NCI-H1048 (cell line): ENCODE data around the gene INPP5A.
"Not testable (repeated sequence)": the region's sequence is repeated elsewhere in the genome, so short reads cannot be mapped to it uniquely, and the experiment has no call there.

ENCODE experiments used
- DNase-seq: peaks from one replicate; lab custom pipeline; 2025; lab: John Stamatoyannopoulos, UW

The INPP5A gene

GRCh38 chr10:132806110-132806509 lies 268.5 kb downstream of the INPP5A start:
- no peak for DNase-seq

GRCh38 chr10:132806561-132807003 lies 269.0 kb downstream of the INPP5A start:
- DNase-seq, result no peak

GRCh38 chr10:132807621-132808049 lies 270.0 kb downstream of the INPP5A start:
- no peak for DNase-seq

- DNase-seq, result no peak
Measured at GRCh38 chr10:132808383-132809231, 271.0 kb downstream of the INPP5A start.

- no peak for DNase-seq
Measured at GRCh38 chr10:132809232-132810140, 271.9 kb downstream of the INPP5A start.

- DNase-seq, result no peak
Measured at GRCh38 chr10:132810141-132810806, 272.7 kb downstream of the INPP5A start.

- DNase-seq, result no peak
Measured at GRCh38 chr10:132810807-132811700, 273.5 kb downstream of the INPP5A start.

GRCh38 chr10:132811891-132812481 lies 274.4 kb downstream of the INPP5A start:
- no peak for DNase-seq

- DNase-seq, result no peak
Measured at GRCh38 chr10:132812520-132812919, 274.9 kb downstream of the INPP5A start.

GRCh38 chr10:132813001-132813401 lies 275.4 kb downstream of the INPP5A start:
- no peak for DNase-seq

- no peak for DNase-seq
Measured at GRCh38 chr10:132813560-132814468, 276.2 kb downstream of the INPP5A start.

GRCh38 chr10:132814469-132814856 lies 276.9 kb downstream of the INPP5A start:
- DNase-seq, result no peak

- DNase-seq, result no peak
Measured at GRCh38 chr10:132815168-132815857, 277.7 kb downstream of the INPP5A start.

- DNase-seq, result no peak
Measured at GRCh38 chr10:132816718-132817117, 279.1 kb downstream of the INPP5A start.

GRCh38 chr10:132817701-132818211 lies 280.2 kb downstream of the INPP5A start:
- DNase-seq, result no peak

GRCh38 chr10:132820056-132820455 lies 282.5 kb downstream of the INPP5A start:
- no peak for DNase-seq

- DNase-seq, result not testable (repeated sequence)
Measured at GRCh38 chr10:132825783-132826523, 288.4 kb downstream of the INPP5A start.
